Cardiac fibroblast (primary cell): Measurements from ENCODE around the gene FASN.

ENCODE experiments used
- DNase-seq, 2 donors: peaks; one replicate each; pipeline versions ENCODE4 v3.0.0 to v3.0.0-alpha.2; 2010; ENCODE audit warnings: low read depth in 2 of 2
- H3K4me3 ChIP-seq, 2 donors: replicated peaks in 1 of 2; 1 replicate in 1 of 2; 2 replicates in 1 of 2; pipeline ENCODE4 v1.5.1; 2011; ENCODE audit warnings: low read depth in 2 of 2, low read length in 2 of 2, mild to moderate bottlenecking in 2 of 2, moderate library complexity in 1 of 2
- CTCF ChIP-seq: IDR thresholded peaks from one replicate; pipeline ENCODE4 v1.5.1; 2011; ENCODE audit warnings: low read depth, mild to moderate bottlenecking, low read length, inconsistent platforms

Gene FASN

GRCh38 chr17:82050761-82051641, 47.0 kb downstream of the FASN start:
- TF ChIP-seq CTCF = no peak
- DNase-seq = no peak

GRCh38 chr17:82050152-82050760, 47.8 kb downstream of the FASN start:
- TF ChIP-seq CTCF = no peak
- DNase-seq = no peak
- peak overlapping the region; percentile 51 to 80 for H3K4me3 ChIP-seq

More at GRCh38 chr17:82050761-82051641, 47.0 kb downstream of the FASN start:
- peak overlapping the region; percentile 51 to 80 for H3K4me3 ChIP-seq

- no peak for TF ChIP-seq CTCF
- DNase-seq = no peak
- H3K4me3 ChIP-seq = no peak overlapping the region
Measured at GRCh38 chr17:82049521-82049971, 48.5 kb downstream of the FASN start.

GRCh38 chr17:82049106-82049505, 48.9 kb downstream of the FASN start:
- no peak overlapping the region for H3K4me3 ChIP-seq
- TF ChIP-seq CTCF = no peak
- DNase-seq = no peak

GRCh38 chr17:82048571-82048971, 49.5 kb downstream of the FASN start:
- no peak overlapping the region for H3K4me3 ChIP-seq
- no peak for TF ChIP-seq CTCF
- no peak for DNase-seq

- DNase-seq = no peak
- no peak for TF ChIP-seq CTCF
- no peak overlapping the region for H3K4me3 ChIP-seq
Measured at GRCh38 chr17:82047914-82048570, 50.0 kb downstream of the FASN start.
